Activated T-helper 2 cell treated with anti-CD3 and anti-CD28 coated beads, Interferon-gamma antibody, Interleukin-2, Interleukin-4, amounts not matched to agents 10 μg/mL and 5 μg/mL and 100 μg/mL, durations not matched to agents 14 hours and 24 hours and 36 hours (primary cell): Measurements from ENCODE around the gene MICAL3. TPM values are rescaled to one million over a fixed set of nuclear protein-coding genes. Genes with fewer than 3 reads are reported as not detected.

ENCODE experiments used
- DNase-seq: peaks from one replicate; pipeline ENCODE4 v3.0.0; 2021; ENCODE audit warnings: low spot score
- H3K27ac Mint-ChIP-seq: one replicate; pipeline ENCODE4 v1.8.0; 2021; ENCODE audit warnings: mixed read lengths
- H3K27me3 Mint-ChIP-seq: one replicate; pipeline ENCODE4 v1.8.0; 2021; ENCODE audit warnings: low read depth, mixed read lengths
- H3K36me3 Mint-ChIP-seq: one replicate; pipeline ENCODE4 v1.8.0; 2021; ENCODE audit warnings: low read depth, mixed read lengths
- H3K4me1 Mint-ChIP-seq: one replicate; pipeline ENCODE4 v1.8.0; 2021; ENCODE audit warnings: low read depth, mixed read lengths
- H3K4me3 Mint-ChIP-seq: one replicate; pipeline ENCODE4 v1.8.0; 2021; ENCODE audit warnings: low read depth, mild to moderate bottlenecking, moderate library complexity, mixed read lengths
- H3K9me3 Mint-ChIP-seq: one replicate; pipeline ENCODE4 v1.8.0; 2021; ENCODE audit warnings: mixed read lengths
- intact Hi-C: fragments of 100-400 bp; cut with micrococcal nuclease; formaldehyde crosslinking; loops from one replicate; pipeline ENCODE4 v1.15.1; 2023
- total RNA-seq: library from RNA; stranded (reverse); gene quantifications from 2 replicates; pipeline ENCODE4 v1.2.3, GENCODE V29; 2022

MICAL3 gene
- total RNA-seq, 1 donor from 2014 or later = 41.8 TPM

- Mint-ChIP-seq H3K4me1 (peaks cover 13% of the 10 kb centered on the region), H3K9me3 (no peaks in the 10 kb centered on the region), H3K27ac (no peak overlapping the region)
Observed at GRCh38 chr22:17920145-17920605, 104.2 kb downstream of the MICAL3 start.

DNA sequence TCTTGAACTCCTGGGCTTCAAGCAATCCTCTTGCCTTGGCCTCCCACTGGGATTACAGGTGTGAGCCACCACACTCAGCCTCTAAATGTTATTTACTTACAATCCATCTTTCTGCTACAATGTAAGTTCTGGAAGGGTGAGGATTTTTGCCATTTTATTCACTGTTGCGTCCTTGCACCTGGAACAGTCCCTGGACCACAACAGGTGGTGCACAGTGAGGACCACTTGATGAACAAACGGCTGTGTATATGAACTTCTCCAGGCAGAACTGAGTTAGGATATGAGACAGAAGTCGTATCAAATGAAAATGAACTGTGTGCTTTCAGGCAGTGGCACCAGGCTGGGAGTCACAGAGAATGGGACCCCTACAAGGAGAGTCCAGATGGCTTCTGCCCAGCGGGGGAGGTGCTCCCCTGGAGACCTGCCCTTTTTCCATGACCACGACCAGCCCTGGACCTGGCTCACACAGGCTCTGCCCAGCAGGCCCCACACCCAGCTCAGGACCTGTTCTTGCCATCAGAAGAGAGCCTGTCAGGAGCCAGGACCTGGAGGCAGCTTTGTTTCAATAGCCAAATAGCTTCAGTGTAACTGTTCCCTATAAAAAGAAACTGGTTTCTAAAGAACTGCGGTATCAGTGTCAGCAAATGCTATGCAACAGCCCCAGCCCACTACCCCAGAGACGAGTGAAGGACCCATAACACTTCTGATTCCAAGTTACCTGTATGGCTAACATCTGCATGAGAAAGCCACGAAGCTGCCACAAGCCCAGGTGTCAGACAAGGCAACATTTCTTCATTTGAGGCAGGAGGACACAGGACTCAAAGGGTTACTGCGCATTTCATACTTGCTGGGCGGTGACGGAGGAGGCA lies 104.9 kb downstream of the MICAL3 start:
- no peak overlapping the region for H3K4me3 Mint-ChIP-seq
- H3K27ac Mint-ChIP-seq = no peak overlapping the region
- H3K9me3 Mint-ChIP-seq = no peaks in the 10 kb centered on the region
- no peak for DNase-seq
- no peaks in the 10 kb centered on the region for H3K27me3 Mint-ChIP-seq
- intact Hi-C loops = no loop called here
- peaks cover 13% of the 10 kb centered on the region for H3K4me1 Mint-ChIP-seq
- no peaks in the 10 kb centered on the region for H3K36me3 Mint-ChIP-seq

More at GRCh38 chr22:17920145-17920605, 104.2 kb downstream of the MICAL3 start:
- intact Hi-C loops = no loop called here
- no peak overlapping the region for H3K4me3 Mint-ChIP-seq
- no peak for DNase-seq
- H3K27me3 Mint-ChIP-seq = no peaks in the 10 kb centered on the region
- no peaks in the 10 kb centered on the region for H3K36me3 Mint-ChIP-seq

GRCh38 chr22:17918840-17919239 lies 105.5 kb downstream of the MICAL3 start:
- H3K36me3 Mint-ChIP-seq = no peaks in the 10 kb centered on the region
- no peak for DNase-seq
- peaks cover 13% of the 10 kb centered on the region for H3K4me1 Mint-ChIP-seq
- H3K4me3 Mint-ChIP-seq = no peak overlapping the region
- intact Hi-C loops = no loop called here
- no peaks in the 10 kb centered on the region for H3K9me3 Mint-ChIP-seq
- no peaks in the 10 kb centered on the region for H3K27me3 Mint-ChIP-seq
- no peak overlapping the region for H3K27ac Mint-ChIP-seq

DNA sequence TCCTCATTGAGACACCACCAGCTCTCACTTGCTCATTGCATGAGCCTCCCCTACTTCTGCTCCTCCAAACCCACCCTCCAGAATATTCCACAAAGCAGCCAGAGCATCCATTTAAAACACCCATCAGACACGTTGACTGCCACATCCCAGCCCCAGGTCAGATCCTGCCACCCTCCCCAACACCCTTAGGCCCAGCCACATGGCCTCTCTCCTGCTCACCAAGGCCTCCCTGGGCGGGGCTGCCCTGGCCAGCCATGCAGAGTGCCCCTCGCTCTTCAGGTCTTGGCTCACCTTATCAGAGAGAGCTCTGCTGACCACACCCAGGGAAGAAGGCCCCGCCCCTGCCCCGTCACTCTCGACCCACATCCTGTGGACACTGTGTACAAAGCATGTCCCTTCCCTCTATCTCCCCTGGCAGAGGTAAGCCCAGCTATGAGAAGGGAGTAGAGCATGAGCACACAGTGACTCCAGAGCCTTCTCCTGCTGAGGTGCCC lies 106.8 kb downstream of the MICAL3 start:
- Mint-ChIP-seq H3K27me3 (no peaks in the 10 kb centered on the region), H3K36me3 (no peaks in the 10 kb centered on the region), H3K27ac (no peak overlapping the region), H3K4me1 (peaks cover 13% of the 10 kb centered on the region), H3K9me3 (no peaks in the 10 kb centered on the region), H3K4me3 (no peak overlapping the region)
- intact Hi-C loops = no loop called here
- peak; percentile 12 for DNase-seq

DNA sequence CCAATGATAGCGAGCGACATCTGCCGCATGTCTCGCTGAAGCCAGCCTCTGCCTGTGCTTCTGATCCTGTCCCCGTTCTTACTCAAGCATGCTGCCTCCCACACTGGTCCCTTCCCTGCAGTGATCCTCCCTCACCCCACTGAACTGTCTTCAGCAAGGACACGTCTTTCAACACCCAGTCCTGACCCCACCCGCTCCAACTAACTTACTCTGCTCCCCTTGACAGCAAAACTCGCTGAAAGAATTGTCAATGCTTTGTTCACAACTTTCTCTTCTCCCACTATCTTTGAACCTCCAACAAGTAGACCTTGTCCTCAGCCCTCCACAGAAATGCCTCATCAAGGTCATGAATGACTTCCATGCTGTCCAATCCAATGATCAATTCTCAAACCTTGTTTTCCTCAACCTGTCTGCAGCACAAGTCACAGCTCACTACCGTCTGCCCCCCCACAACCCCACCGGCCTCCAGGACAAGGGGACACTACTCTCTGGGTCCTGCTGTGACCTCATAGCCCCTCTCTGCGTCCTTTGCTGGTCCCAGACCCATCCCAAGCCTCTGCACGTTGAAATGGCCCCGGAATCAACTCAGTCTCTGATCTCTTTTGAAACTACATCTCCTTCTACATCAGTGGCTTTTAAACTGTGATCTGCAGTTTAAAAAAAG lies 108.0 kb downstream of the MICAL3 start:
- H3K27ac Mint-ChIP-seq = no peak overlapping the region
- intact Hi-C loops = no loop called here
- H3K27me3 Mint-ChIP-seq = no peaks in the 10 kb centered on the region
- no peaks in the 10 kb centered on the region for H3K36me3 Mint-ChIP-seq
- no peak overlapping the region for H3K4me3 Mint-ChIP-seq
- peaks cover 11% of the 10 kb centered on the region for H3K4me1 Mint-ChIP-seq
- no peaks in the 10 kb centered on the region for H3K9me3 Mint-ChIP-seq
- DNase-seq = no peak

DNA sequence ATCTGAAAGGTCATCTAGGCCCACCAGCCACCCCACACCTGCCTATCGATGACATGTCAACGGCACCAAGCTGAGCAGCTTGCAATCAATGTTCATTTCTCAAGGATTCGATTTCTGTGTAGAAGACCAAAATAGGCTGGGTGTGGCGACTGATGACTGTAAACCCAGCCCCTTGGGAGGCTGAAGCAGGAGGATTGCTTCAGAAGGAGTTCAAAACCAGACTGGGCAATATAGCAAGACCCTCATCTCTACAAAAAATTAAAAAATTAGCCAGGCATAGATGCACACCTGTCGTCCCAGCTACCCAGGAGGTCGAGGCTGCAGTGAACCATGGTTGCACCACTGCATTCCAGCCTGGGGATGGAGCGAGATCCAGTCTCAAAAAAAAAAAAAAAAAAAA lies 108.7 kb downstream of the MICAL3 start:
- Mint-ChIP-seq H3K27me3 (no peaks in the 10 kb centered on the region), H3K27ac (no peak overlapping the region), H3K36me3 (no peaks in the 10 kb centered on the region), H3K4me1 (peaks cover 5% of the 10 kb centered on the region), H3K9me3 (no peaks in the 10 kb centered on the region), H3K4me3 (no peak overlapping the region)
- intact Hi-C loops = no loop called here
- DNase-seq = no peak

DNA sequence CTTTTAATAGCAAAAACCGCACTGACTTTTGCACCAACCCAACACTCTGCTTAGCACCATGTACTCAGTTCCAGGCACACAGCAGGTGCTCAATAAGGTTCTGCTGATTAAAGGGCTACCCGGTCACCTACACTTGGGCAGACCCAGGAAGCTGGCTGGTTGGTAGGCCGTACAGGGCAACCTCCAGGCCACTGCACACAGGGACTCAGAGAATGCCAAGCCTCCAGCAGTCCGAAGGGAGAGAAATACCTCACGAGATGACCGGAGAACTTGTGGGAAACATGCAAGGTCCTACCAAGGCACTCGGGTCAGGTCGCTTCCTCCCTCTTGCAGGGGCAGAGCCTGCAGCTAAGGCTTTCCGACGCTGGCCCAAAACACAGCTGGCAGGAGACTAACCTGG lies 109.2 kb downstream of the MICAL3 start:
- no peak overlapping the region for H3K4me3 Mint-ChIP-seq
- H3K36me3 Mint-ChIP-seq = no peaks in the 10 kb centered on the region
- DNase-seq = no peak
- no peak overlapping the region for H3K27ac Mint-ChIP-seq
- H3K9me3 Mint-ChIP-seq = no peaks in the 10 kb centered on the region
- H3K27me3 Mint-ChIP-seq = no peaks in the 10 kb centered on the region
- peaks cover under 1% of the 10 kb centered on the region for H3K4me1 Mint-ChIP-seq
- intact Hi-C loops = no loop called here

- intact Hi-C loops = no loop called here
- Mint-ChIP-seq H3K27ac (no peak overlapping the region), H3K9me3 (no peaks in the 10 kb centered on the region), H3K27me3 (no peaks in the 10 kb centered on the region), H3K4me1 (no peaks in the 10 kb centered on the region), H3K4me3 (no peak overlapping the region), H3K36me3 (no peaks in the 10 kb centered on the region)
- no peak for DNase-seq
Observed at GRCh38 chr22:17914474-17914873, 109.9 kb downstream of the MICAL3 start.

DNA sequence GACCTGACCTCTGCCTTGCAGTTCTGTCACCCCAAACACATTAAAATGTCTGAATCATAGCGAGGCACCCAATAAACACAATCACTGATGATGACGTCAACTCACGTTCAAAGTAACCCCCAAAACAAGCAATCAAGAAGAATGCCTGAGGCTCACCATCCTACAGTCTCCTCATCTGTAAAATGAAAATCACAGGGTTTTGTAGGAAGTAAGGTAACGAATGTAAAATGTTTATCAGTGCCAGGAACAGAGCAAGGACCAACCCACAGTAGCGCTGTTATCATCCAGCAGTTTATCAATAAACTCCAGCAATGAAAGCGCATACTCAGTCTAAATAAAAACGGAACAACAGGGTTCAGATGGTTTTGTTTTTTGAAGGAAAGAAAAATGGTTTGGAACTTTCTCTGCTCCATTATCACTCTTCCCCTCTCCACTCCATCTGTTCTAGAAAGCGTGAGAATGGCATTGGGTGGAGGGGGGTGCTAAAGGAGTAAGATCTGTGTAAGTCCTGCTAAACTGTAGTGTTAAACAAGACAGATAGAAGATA lies 110.5 kb downstream of the MICAL3 start:
- no peaks in the 10 kb centered on the region for H3K4me1 Mint-ChIP-seq
- no peaks in the 10 kb centered on the region for H3K9me3 Mint-ChIP-seq
- H3K27ac Mint-ChIP-seq = no peak overlapping the region
- H3K4me3 Mint-ChIP-seq = no peak overlapping the region
- DNase-seq = no peak
- no peaks in the 10 kb centered on the region for H3K36me3 Mint-ChIP-seq
- intact Hi-C loops = no loop called here
- H3K27me3 Mint-ChIP-seq = no peaks in the 10 kb centered on the region

GRCh38 chr22:17912945-17913721 lies 111.2 kb downstream of the MICAL3 start:
- Mint-ChIP-seq H3K27ac (no peak overlapping the region), H3K9me3 (no peaks in the 10 kb centered on the region), H3K36me3 (no peaks in the 10 kb centered on the region), H3K4me3 (no peak overlapping the region), H3K4me1 (no peaks in the 10 kb centered on the region), H3K27me3 (no peaks in the 10 kb centered on the region)
- intact Hi-C loops = no loop called here
- no peak for DNase-seq

- DNase-seq = no peak
- Mint-ChIP-seq H3K4me3 (no peak overlapping the region), H3K27ac (no peak overlapping the region), H3K36me3 (no peaks in the 10 kb centered on the region), H3K27me3 (no peaks in the 10 kb centered on the region), H3K4me1 (peaks cover 2% of the 10 kb centered on the region), H3K9me3 (no peaks in the 10 kb centered on the region)
- intact Hi-C loops = no loop called here
Observed at GRCh38 chr22:17911887-17912286, 112.5 kb downstream of the MICAL3 start.

- Mint-ChIP-seq H3K36me3 (no peaks in the 10 kb centered on the region), H3K27ac (no peak overlapping the region), H3K9me3 (no peaks in the 10 kb centered on the region), H3K4me3 (no peak overlapping the region), H3K27me3 (no peaks in the 10 kb centered on the region), H3K4me1 (peaks cover 2% of the 10 kb centered on the region)
- no peak for DNase-seq
- intact Hi-C loops = no loop called here
Observed at GRCh38 chr22:17911312-17911705, 113.1 kb downstream of the MICAL3 start.
